ENCODE results near the gene AGPAT3.

The AGPAT3 gene

GRCh38 chr21:43911935-43912487 lies 47.0 kb downstream of the AGPAT3 start:
- Histone ChIP-seq H3K14ac (ENCODE audit: low read length) (peak overlapping the region; percentile 17), H3K27ac (replicated peaks; ENCODE audit: low read length) (no peak overlapping the region), H2BK120ac (ENCODE audit: low read depth, low read length) (no peak overlapping the region), H3K4me2 (ENCODE audit: insufficient read depth, low read length, poor library complexity, severe bottlenecking) (no peak overlapping the region), H3K4ac (ENCODE audit: low read length) (peak overlapping the region; percentile 26), H3K4me1 (ENCODE audit: control insufficient read depth in 2 of 2, insufficient read depth in 1 of 2, low read depth in 1 of 2, low read length in 2 of 2) (peaks cover 0 to 12% of the 10 kb centered on the region in 2 donors), H3K9ac (ENCODE audit: low read depth, low read length, poor library complexity) (peak overlapping the region; percentile 76), H3K36me3 (replicated peaks in 1 of 2; ENCODE audit: control insufficient read depth in 2 of 2, insufficient read depth in 2 of 2, low read length in 2 of 2) (peaks cover 0 to 8% of the 10 kb centered on the region in 2 donors), H2BK15ac (ENCODE audit: low read length) (no peak overlapping the region), H2AK5ac (ENCODE audit: low read depth, low read length) (no peak overlapping the region), H3K27me3 (ENCODE audit: control insufficient read depth in 3 of 3, insufficient read depth in 3 of 3, low read depth in 1 of 3, low read length in 3 of 3) (no peaks in the 10 kb centered on the region), H2BK12ac (ENCODE audit: low read length) (peak overlapping the region; percentile 75), H4K91ac (ENCODE audit: low read depth, low read length, poor library complexity) (no peak overlapping the region), H3K9me3 (replicated peaks in 1 of 2; ENCODE audit: control insufficient read depth in 2 of 2, insufficient read depth in 1 of 2, low read depth in 1 of 2, low read length in 2 of 2) (peaks cover 0 to 18% of the 10 kb centered on the region in 2 donors), H2BK5ac (ENCODE audit: low read length) (no peak overlapping the region), H3K23ac (ENCODE audit: low read depth, low read length, poor library complexity) (no peak overlapping the region), H4K8ac (ENCODE audit: low read depth, low read length) (no peak overlapping the region), H3K18ac (ENCODE audit: low read length) (peak overlapping the region; percentile 45), H3K4me3 (ENCODE audit: low read length in 2 of 2) (peak overlapping the region in 1 of 2 donors; percentile 40), H3K79me1 (ENCODE audit: low read depth, low read length) (peaks cover 2% of the 10 kb centered on the region), H2AFZ (ENCODE audit: low read length) (no peak overlapping the region)
- WGBS, 2 donors (ENCODE audit: extremely low coverage in 2 of 2, insufficient read length in 2 of 2, insufficient replicate concordance in 1 of 2): no CpG with 5 or more reads among the region's 17 CpGs
- no peak for DNase-seq (ENCODE audit: low spot score)

- Histone ChIP-seq H3K27me3 (ENCODE audit: control insufficient read depth in 3 of 3, insufficient read depth in 3 of 3, low read depth in 1 of 3, low read length in 3 of 3) (no peaks in the 10 kb centered on the region), H2AFZ (ENCODE audit: low read length) (no peak overlapping the region), H2BK12ac (ENCODE audit: low read length) (no peak overlapping the region), H3K79me1 (ENCODE audit: low read depth, low read length) (peaks cover 2% of the 10 kb centered on the region), H3K27ac (replicated peaks; ENCODE audit: low read length) (no peak overlapping the region), H3K4ac (ENCODE audit: low read length) (no peak overlapping the region), H4K8ac (ENCODE audit: low read depth, low read length) (no peak overlapping the region), H4K91ac (ENCODE audit: low read depth, low read length, poor library complexity) (no peak overlapping the region), H3K9ac (ENCODE audit: low read depth, low read length, poor library complexity) (no peak overlapping the region), H2BK5ac (ENCODE audit: low read length) (no peak overlapping the region), H3K9me3 (replicated peaks in 1 of 2; ENCODE audit: control insufficient read depth in 2 of 2, insufficient read depth in 1 of 2, low read depth in 1 of 2, low read length in 2 of 2) (peaks cover 0 to 18% of the 10 kb centered on the region in 2 donors), H3K14ac (ENCODE audit: low read length) (no peak overlapping the region), H3K4me2 (ENCODE audit: insufficient read depth, low read length, poor library complexity, severe bottlenecking) (no peak overlapping the region), H3K4me1 (ENCODE audit: control insufficient read depth in 2 of 2, insufficient read depth in 1 of 2, low read depth in 1 of 2, low read length in 2 of 2) (peaks cover 0 to 12% of the 10 kb centered on the region in 2 donors), H3K23ac (ENCODE audit: low read depth, low read length, poor library complexity) (no peak overlapping the region), H2BK120ac (ENCODE audit: low read depth, low read length) (no peak overlapping the region), H3K4me3 (ENCODE audit: low read length in 2 of 2) (no peak overlapping the region), H3K18ac (ENCODE audit: low read length) (no peak overlapping the region), H2AK5ac (ENCODE audit: low read depth, low read length) (no peak overlapping the region), H3K36me3 (replicated peaks in 1 of 2; ENCODE audit: control insufficient read depth in 2 of 2, insufficient read depth in 2 of 2, low read length in 2 of 2) (peaks cover 0 to 8% of the 10 kb centered on the region in 2 donors), H2BK15ac (ENCODE audit: low read length) (no peak overlapping the region)
- no CpG with 5 or more reads among the region's 9 CpGs for WGBS, 2 donors (ENCODE audit: extremely low coverage in 2 of 2, insufficient read length in 2 of 2, insufficient replicate concordance in 1 of 2)
- no peak for DNase-seq (ENCODE audit: low spot score)
Measured at GRCh38 chr21:43912500-43912899, 47.5 kb downstream of the AGPAT3 start.

GRCh38 chr21:43912910-43913309 lies 47.9 kb downstream of the AGPAT3 start:
- no peak overlapping the region for H2BK5ac ChIP-seq (ENCODE audit: low read length)
- no CpG with 5 or more reads among the region's 3 CpGs for whole genome bisulfite sequencing, 2 donors (ENCODE audit: extremely low coverage in 2 of 2, insufficient read length in 2 of 2, insufficient replicate concordance in 1 of 2)

GRCh38 chr21:43913928-43914327 lies 48.9 kb downstream of the AGPAT3 start:
- H2BK12ac ChIP-seq (ENCODE audit: low read length): no peak overlapping the region
- no peak overlapping the region for H3K4me2 ChIP-seq (ENCODE audit: insufficient read depth, low read length, poor library complexity, severe bottlenecking)
- peaks cover 0 to 12% of the 10 kb centered on the region in 2 donors for H3K4me1 ChIP-seq (ENCODE audit: control insufficient read depth in 2 of 2, insufficient read depth in 1 of 2, low read depth in 1 of 2, low read length in 2 of 2)
- H3K18ac ChIP-seq (ENCODE audit: low read length): no peak overlapping the region
- no CpG with 5 or more reads among the region's 6 CpGs for WGBS, 2 donors (ENCODE audit: extremely low coverage in 2 of 2, insufficient read length in 2 of 2, insufficient replicate concordance in 1 of 2)
- no peak overlapping the region for H3K27ac ChIP-seq (replicated peaks; ENCODE audit: low read length)
- no peak overlapping the region for H3K9ac ChIP-seq (ENCODE audit: low read depth, low read length, poor library complexity)
- no peak overlapping the region for H2AFZ ChIP-seq (ENCODE audit: low read length)
- no peak overlapping the region for H2BK5ac ChIP-seq (ENCODE audit: low read length)
- H3K14ac ChIP-seq (ENCODE audit: low read length): no peak overlapping the region
- no peak overlapping the region for H3K4me3 ChIP-seq (ENCODE audit: low read length in 2 of 2)
- no peak overlapping the region for H4K91ac ChIP-seq (ENCODE audit: low read depth, low read length, poor library complexity)
- no peak for DNase-seq (ENCODE audit: low spot score)
- peaks cover 2% of the 10 kb centered on the region for H3K79me1 ChIP-seq (ENCODE audit: low read depth, low read length)
- H3K9me3 ChIP-seq (replicated peaks in 1 of 2; ENCODE audit: control insufficient read depth in 2 of 2, insufficient read depth in 1 of 2, low read depth in 1 of 2, low read length in 2 of 2): peaks cover 0 to 18% of the 10 kb centered on the region in 2 donors
- no peak overlapping the region for H2AK5ac ChIP-seq (ENCODE audit: low read depth, low read length)
- no peak overlapping the region for H3K23ac ChIP-seq (ENCODE audit: low read depth, low read length, poor library complexity)
- no peaks in the 10 kb centered on the region for H3K36me3 ChIP-seq (replicated peaks in 1 of 2; ENCODE audit: control insufficient read depth in 2 of 2, insufficient read depth in 2 of 2, low read length in 2 of 2)
- no peak overlapping the region for H3K4ac ChIP-seq (ENCODE audit: low read length)
- no peaks in the 10 kb centered on the region for H3K27me3 ChIP-seq (ENCODE audit: control insufficient read depth in 3 of 3, insufficient read depth in 3 of 3, low read depth in 1 of 3, low read length in 3 of 3)
- H2BK120ac ChIP-seq (ENCODE audit: low read depth, low read length): no peak overlapping the region
- H2BK15ac ChIP-seq (ENCODE audit: low read length): no peak overlapping the region
- H4K8ac ChIP-seq (ENCODE audit: low read depth, low read length): no peak overlapping the region

More at GRCh38 chr21:43912910-43913309, 47.9 kb downstream of the AGPAT3 start:
- H3K27ac ChIP-seq (replicated peaks; ENCODE audit: low read length): no peak overlapping the region
- no peak overlapping the region for H3K4me3 ChIP-seq (ENCODE audit: low read length in 2 of 2)
- H2AFZ ChIP-seq (ENCODE audit: low read length): no peak overlapping the region
- no peak overlapping the region for H3K23ac ChIP-seq (ENCODE audit: low read depth, low read length, poor library complexity)
- no peak overlapping the region for H4K8ac ChIP-seq (ENCODE audit: low read depth, low read length)
- no peak overlapping the region for H3K9ac ChIP-seq (ENCODE audit: low read depth, low read length, poor library complexity)
- H4K91ac ChIP-seq (ENCODE audit: low read depth, low read length, poor library complexity): no peak overlapping the region
- no peak overlapping the region for H3K14ac ChIP-seq (ENCODE audit: low read length)
- peaks cover 2% of the 10 kb centered on the region for H3K79me1 ChIP-seq (ENCODE audit: low read depth, low read length)
- peaks cover 0 to 12% of the 10 kb centered on the region in 2 donors for H3K4me1 ChIP-seq (ENCODE audit: control insufficient read depth in 2 of 2, insufficient read depth in 1 of 2, low read depth in 1 of 2, low read length in 2 of 2)
- peaks cover 0 to 4% of the 10 kb centered on the region in 2 donors for H3K36me3 ChIP-seq (replicated peaks in 1 of 2; ENCODE audit: control insufficient read depth in 2 of 2, insufficient read depth in 2 of 2, low read length in 2 of 2)
- H2BK15ac ChIP-seq (ENCODE audit: low read length): no peak overlapping the region
- H3K9me3 ChIP-seq (replicated peaks in 1 of 2; ENCODE audit: control insufficient read depth in 2 of 2, insufficient read depth in 1 of 2, low read depth in 1 of 2, low read length in 2 of 2): peaks cover 0 to 18% of the 10 kb centered on the region in 2 donors
- H3K4me2 ChIP-seq (ENCODE audit: insufficient read depth, low read length, poor library complexity, severe bottlenecking): no peak overlapping the region
- no peak overlapping the region for H2BK12ac ChIP-seq (ENCODE audit: low read length)
- H2BK120ac ChIP-seq (ENCODE audit: low read depth, low read length): no peak overlapping the region
- no peaks in the 10 kb centered on the region for H3K27me3 ChIP-seq (ENCODE audit: control insufficient read depth in 3 of 3, insufficient read depth in 3 of 3, low read depth in 1 of 3, low read length in 3 of 3)
- H3K4ac ChIP-seq (ENCODE audit: low read length): no peak overlapping the region
- no peak for DNase-seq (ENCODE audit: low spot score)
- no peak overlapping the region for H3K18ac ChIP-seq (ENCODE audit: low read length)
- no peak overlapping the region for H2AK5ac ChIP-seq (ENCODE audit: low read depth, low read length)

All from neuronal stem cell (in vitro differentiated cells).